Activated gamma-delta T cell treated with Interleukin-2 at 50 U/mL for 16 hours (primary cell): Measurements from ENCODE around the gene ERLIN1.

Source experiments
- DNase-seq: peaks from one replicate; pipeline ENCODE4 v3.0.0-alpha.2; 2020

Gene ERLIN1

GRCh38 chr10:100168313-100168643 lies 17.6 kb downstream of the ERLIN1 start:
- DNase-seq = no peak

- no peak for DNase-seq
These were observed 18.1 kb downstream of the ERLIN1 start for GRCh38 chr10:100167553-100168312.

GRCh38 chr10:100163704-100164621 lies 21.9 kb downstream of the ERLIN1 start:
- no peak for DNase-seq

GRCh38 chr10:100162696-100163095 lies 23.1 kb downstream of the ERLIN1 start:
- DNase-seq = no peak

- no peak for DNase-seq
These were observed 27.6 kb downstream of the ERLIN1 start for GRCh38 chr10:100158044-100158805.

- no peak for DNase-seq
These were observed 28.7 kb downstream of the ERLIN1 start for GRCh38 chr10:100157156-100157555.

- no peak for DNase-seq
These were observed 29.9 kb downstream of the ERLIN1 start for GRCh38 chr10:100155936-100156335.

- DNase-seq = no peak
These were observed 31.2 kb downstream of the ERLIN1 start for GRCh38 chr10:100154666-100155065.

- no peak for DNase-seq
These were observed 32.5 kb downstream of the ERLIN1 start for GRCh38 chr10:100153239-100153825.

- DNase-seq = no peak
These were observed 34.0 kb downstream of the ERLIN1 start for GRCh38 chr10:100151723-100152300.

- DNase-seq = no peak
These were observed 37.2 kb downstream of the ERLIN1 start for GRCh38 chr10:100148353-100149211.

- no peak for DNase-seq
These were observed 38.8 kb downstream of the ERLIN1 start for GRCh38 chr10:100146875-100147650.

GRCh38 chr10:100146398-100146797 lies 39.4 kb downstream of the ERLIN1 start:
- DNase-seq = no peak

GRCh38 chr10:100143756-100144155 lies 42.1 kb downstream of the ERLIN1 start:
- no peak for DNase-seq

GRCh38 chr10:100141446-100142087 lies 44.3 kb downstream of the ERLIN1 start:
- DNase-seq = no peak

GRCh38 chr10:100140070-100140469 lies 45.8 kb downstream of the ERLIN1 start:
- no peak for DNase-seq

- no peak for DNase-seq
These were observed 46.8 kb downstream of the ERLIN1 start for GRCh38 chr10:100138921-100139496.

GRCh38 chr10:100135486-100135885 lies 50.3 kb downstream of the ERLIN1 start:
- no peak for DNase-seq

GRCh38 chr10:100133801-100134200 lies 52.0 kb downstream of the ERLIN1 start:
- DNase-seq = no peak

GRCh38 chr10:100132427-100132826 lies 53.4 kb downstream of the ERLIN1 start:
- DNase-seq = no peak
